DOHH2 (cell line): ENCODE data around the gene NFIB.

ENCODE experiments used
- CTCF ChIP-seq: fragments of 200-600 bp; sonication (generic); IDR thresholded peaks from one replicate; pipeline ENCODE4 v1.5.1; 2014; ENCODE audit warnings: antibody characterized with exemption, mild to moderate bottlenecking, low read depth, low read length; ENCODE audit not compliant: poor library complexity, severe bottlenecking
- EZH2phosphoT487 ChIP-seq: fragments of 200-600 bp; sonication (generic); IDR thresholded peaks from 2 replicates; pipeline ENCODE4 v1.6.1; 2017; ENCODE audit warnings: borderline replicate concordance, mild to moderate bottlenecking, antibody characterized with exemption, low read length, moderate library complexity, mixed read lengths

GRCh38 chr9:14292181-14292739 is 21.7 kb downstream of the NFIB start:
- TF ChIP-seq CTCF = no peak
- TF ChIP-seq EZH2phosphoT487 = no peak
